GM12872 (cell line): Measurements from ENCODE around the gene CCNYL1.

Experiments
- TF ChIP-seq, protein P1 (sequence below): IDR thresholded peaks from 3 replicates; pipeline ENCODE4 v1.5.1; 2011; ENCODE audit warnings: low read depth, mild to moderate bottlenecking, low read length, moderate library complexity; ENCODE audit not compliant: insufficient read depth

CCNYL1 gene

DNA sequence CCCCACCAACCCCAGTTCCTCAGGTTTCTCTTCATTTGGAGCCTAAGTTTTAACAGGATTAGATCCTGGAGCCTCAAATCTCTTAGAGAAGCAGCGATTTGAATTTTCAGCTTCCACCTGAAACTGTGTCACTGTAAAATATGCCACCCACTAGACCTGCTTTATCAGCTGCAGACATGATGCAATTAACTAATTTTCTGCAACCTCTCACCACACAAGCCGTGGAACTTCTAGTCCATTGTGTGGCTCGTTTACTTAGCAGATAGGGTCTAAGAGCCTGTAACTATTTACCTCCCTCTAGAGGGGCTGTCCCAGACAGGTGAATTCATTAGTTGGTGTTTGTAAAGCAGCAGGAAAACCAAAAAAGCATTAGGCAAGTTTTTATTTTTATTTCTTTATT is 89.8 kb downstream of the CCNYL1 start:
- TF ChIP-seq, protein P1, sequence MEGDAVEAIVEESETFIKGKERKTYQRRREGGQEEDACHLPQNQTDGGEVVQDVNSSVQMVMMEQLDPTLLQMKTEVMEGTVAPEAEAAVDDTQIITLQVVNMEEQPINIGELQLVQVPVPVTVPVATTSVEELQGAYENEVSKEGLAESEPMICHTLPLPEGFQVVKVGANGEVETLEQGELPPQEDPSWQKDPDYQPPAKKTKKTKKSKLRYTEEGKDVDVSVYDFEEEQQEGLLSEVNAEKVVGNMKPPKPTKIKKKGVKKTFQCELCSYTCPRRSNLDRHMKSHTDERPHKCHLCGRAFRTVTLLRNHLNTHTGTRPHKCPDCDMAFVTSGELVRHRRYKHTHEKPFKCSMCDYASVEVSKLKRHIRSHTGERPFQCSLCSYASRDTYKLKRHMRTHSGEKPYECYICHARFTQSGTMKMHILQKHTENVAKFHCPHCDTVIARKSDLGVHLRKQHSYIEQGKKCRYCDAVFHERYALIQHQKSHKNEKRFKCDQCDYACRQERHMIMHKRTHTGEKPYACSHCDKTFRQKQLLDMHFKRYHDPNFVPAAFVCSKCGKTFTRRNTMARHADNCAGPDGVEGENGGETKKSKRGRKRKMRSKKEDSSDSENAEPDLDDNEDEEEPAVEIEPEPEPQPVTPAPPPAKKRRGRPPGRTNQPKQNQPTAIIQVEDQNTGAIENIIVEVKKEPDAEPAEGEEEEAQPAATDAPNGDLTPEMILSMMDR, result no peak

DNA sequence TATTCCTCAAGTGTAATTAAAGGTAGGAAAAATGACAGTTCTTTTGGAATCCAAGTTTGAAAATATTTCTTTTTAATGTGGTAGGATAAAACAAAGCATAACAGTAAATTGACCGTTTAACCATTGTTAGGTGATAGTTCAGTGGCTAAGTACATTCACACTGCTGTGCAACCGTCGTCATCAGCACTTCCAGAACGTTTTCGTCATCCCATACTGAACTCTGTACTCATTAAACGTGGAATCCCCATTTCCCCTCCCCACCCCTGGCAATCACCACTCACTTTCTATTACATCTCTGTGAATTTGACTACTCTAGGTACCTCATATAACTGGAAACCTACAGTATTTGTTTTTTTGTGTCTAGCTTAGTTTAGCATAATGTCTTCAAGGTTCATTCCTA is 91.2 kb downstream of the CCNYL1 start:
- TF ChIP-seq, protein P1, result no peak
